HCT116 (cell line): ENCODE measurements around the gene NALF2.

Experiments
- CTCF ChIP-seq, 3 experiments: fragments of 200-600 bp in 1 of 3; sonication (generic) in 1 of 3; IDR thresholded peaks in 2 of 3; conservative IDR thresholded peaks in 1 of 3; 2 replicates each; pipeline ENCODE4 v1.5.1; 2012 to 2017; ENCODE audit warnings: low read depth in 2 of 3, low read length in 2 of 3, antibody characterized with exemption in 1 of 3, borderline replicate concordance in 1 of 3, control low read depth in 1 of 3, mild to moderate bottlenecking in 1 of 3, mixed read lengths in 1 of 3, mixed run types in 1 of 3, moderate library complexity in 1 of 3; ENCODE audit not compliant: insufficient read depth in 1 of 3
- EZH2 ChIP-seq: fragments of 200-600 bp; sonication (generic); IDR thresholded peaks from 2 replicates; pipeline ENCODE4 v1.6.1; 2017; ENCODE audit warnings: antibody characterized with exemption, mixed run types
- EZH2phosphoT487 ChIP-seq: fragments of 200-600 bp; IDR thresholded peaks from 2 replicates; pipeline ENCODE4 v1.6.1; 2018; ENCODE audit warnings: antibody characterized with exemption, borderline replicate concordance
- POLR2AphosphoS5 ChIP-seq: IDR thresholded peaks from 2 replicates; pipeline ENCODE4 v1.6.1; 2011; ENCODE audit warnings: mild to moderate bottlenecking, low read depth, low read length, moderate library complexity
- RAD21 ChIP-seq: IDR thresholded peaks from 2 replicates; pipeline ENCODE4 v1.6.1; 2012; ENCODE audit warnings: low read depth, mild to moderate bottlenecking
- SP1 ChIP-seq: IDR thresholded peaks from 2 replicates; pipeline ENCODE4 v1.6.1; 2012; ENCODE audit warnings: low read depth
- ZFX ChIP-seq: fragments of 450-650 bp; IDR thresholded peaks from 2 replicates; pipeline ENCODE4 v1.6.1; 2017
- TF ChIP-seq, protein P1 (sequence below): IDR thresholded peaks from 2 replicates; pipeline ENCODE4 v1.6.1; 2011; ENCODE audit warnings: mild to moderate bottlenecking, low read length, moderate library complexity; ENCODE audit not compliant: insufficient replicate concordance; ENCODE audit errors: extremely low read depth
- TF ChIP-seq, protein P2 (sequence below): IDR thresholded peaks from 2 replicates; pipeline ENCODE4 v1.6.1; 2012

DNA sequence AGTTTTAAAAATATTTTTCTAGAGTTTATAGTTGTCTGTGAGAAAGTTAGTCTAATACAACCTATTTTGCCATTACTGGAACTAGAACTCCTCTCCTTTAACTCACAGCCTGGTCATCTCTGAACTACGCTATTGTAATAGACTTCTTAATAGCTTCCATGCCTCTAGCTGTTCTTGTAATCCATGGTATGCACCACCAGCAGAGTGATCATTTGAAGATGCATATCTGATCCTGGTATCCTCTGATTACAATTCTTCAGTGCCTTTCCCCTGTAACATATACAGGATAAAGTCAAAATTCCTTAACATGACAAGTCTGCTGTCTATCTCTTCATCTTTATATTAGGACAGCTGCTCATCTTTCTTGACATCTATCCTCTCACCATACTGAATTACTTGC lies 37.6 kb upstream of the NALF2 start:
- no peak for TF ChIP-seq POLR2AphosphoS5
- TF ChIP-seq SP1 = no peak
- TF ChIP-seq CTCF (IDR thresholded peaks at IDR 0.05 in 2 of 3, conservative IDR thresholded peaks at IDR 0.05 in 1 of 3; ENCODE audit: borderline replicate concordance in 1 of 3, insufficient read depth in 1 of 3, low read depth in 2 of 3, low read length in 2 of 3) = no peak
- TF ChIP-seq RAD21 = no peak
- TF ChIP-seq, protein P1, sequence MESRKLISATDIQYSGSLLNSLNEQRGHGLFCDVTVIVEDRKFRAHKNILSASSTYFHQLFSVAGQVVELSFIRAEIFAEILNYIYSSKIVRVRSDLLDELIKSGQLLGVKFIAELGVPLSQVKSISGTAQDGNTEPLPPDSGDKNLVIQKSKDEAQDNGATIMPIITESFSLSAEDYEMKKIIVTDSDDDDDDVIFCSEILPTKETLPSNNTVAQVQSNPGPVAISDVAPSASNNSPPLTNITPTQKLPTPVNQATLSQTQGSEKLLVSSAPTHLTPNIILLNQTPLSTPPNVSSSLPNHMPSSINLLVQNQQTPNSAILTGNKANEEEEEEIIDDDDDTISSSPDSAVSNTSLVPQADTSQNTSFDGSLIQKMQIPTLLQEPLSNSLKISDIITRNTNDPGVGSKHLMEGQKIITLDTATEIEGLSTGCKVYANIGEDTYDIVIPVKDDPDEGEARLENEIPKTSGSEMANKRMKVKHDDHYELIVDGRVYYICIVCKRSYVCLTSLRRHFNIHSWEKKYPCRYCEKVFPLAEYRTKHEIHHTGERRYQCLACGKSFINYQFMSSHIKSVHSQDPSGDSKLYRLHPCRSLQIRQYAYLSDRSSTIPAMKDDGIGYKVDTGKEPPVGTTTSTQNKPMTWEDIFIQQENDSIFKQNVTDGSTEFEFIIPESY = no peak
- TF ChIP-seq, protein P2, sequence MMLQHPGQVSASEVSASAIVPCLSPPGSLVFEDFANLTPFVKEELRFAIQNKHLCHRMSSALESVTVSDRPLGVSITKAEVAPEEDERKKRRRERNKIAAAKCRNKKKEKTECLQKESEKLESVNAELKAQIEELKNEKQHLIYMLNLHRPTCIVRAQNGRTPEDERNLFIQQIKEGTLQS = no peak
- no peak for TF ChIP-seq EZH2phosphoT487
- no peak for TF ChIP-seq EZH2
- no peak for TF ChIP-seq ZFX
